HepG2 (cell line): Measurements from ENCODE around the gene PEAK1.

ENCODE experiments used
- ATF7-NPFF ChIP-seq: sonication (generic); formaldehyde crosslinking; IDR thresholded peaks from 2 replicates; pipeline ENCODE4 v1.8.1; 2023; ENCODE audit warnings: mild to moderate bottlenecking, low read depth, missing genetic modification reagents, moderate library complexity
- BATF2 ChIP-seq: sonication (generic); formaldehyde crosslinking; IDR thresholded peaks from 2 replicates; pipeline ENCODE4 v1.8.0; 2022; ENCODE audit warnings: mild to moderate bottlenecking, missing genetic modification reagents, moderate library complexity
- FLYWCH1 ChIP-seq: sonication (generic); formaldehyde crosslinking; IDR thresholded peaks from 2 replicates; pipeline ENCODE4 v1.8.1; 2023; ENCODE audit warnings: mild to moderate bottlenecking, missing genetic modification reagents
- FOXM1 ChIP-seq: sonication (generic); formaldehyde crosslinking; IDR thresholded peaks from 2 replicates; pipeline ENCODE4 v1.5.0; 2020; ENCODE audit warnings: missing genetic modification reagents
- GABPA ChIP-seq, 2 experiments: IDR thresholded peaks; 2 replicates each; pipeline ENCODE4 v1.6.1; 2011 to 2016; ENCODE audit warnings: low read depth in 2 of 2, low read length in 1 of 2, missing biosample characterization in 1 of 2, missing genetic modification characterization in 1 of 2
- KDM3A ChIP-seq: IDR thresholded peaks from 2 replicates; pipeline ENCODE4 v1.6.1; 2018; ENCODE audit warnings: low read depth, missing compliant biosample characterization
- MAX ChIP-seq: IDR thresholded peaks from 2 replicates; pipeline ENCODE4 v1.6.1; 2012; ENCODE audit warnings: inconsistent platforms
- TAF1 ChIP-seq: sonication (generic); formaldehyde crosslinking; IDR thresholded peaks from 2 replicates; pipeline ENCODE4 v1.4.0; 2020; ENCODE audit warnings: missing genetic modification reagents
- TBP ChIP-seq: sonication (generic); formaldehyde crosslinking; IDR thresholded peaks from 2 replicates; pipeline ENCODE4 v1.5.0; 2020; ENCODE audit warnings: missing genetic modification reagents
- TRIM22 ChIP-seq: fragments of 450-650 bp; IDR thresholded peaks from 2 replicates; pipeline ENCODE4 v1.6.1; 2017
- ZNF546 ChIP-seq: sonication (generic); formaldehyde crosslinking; conservative IDR thresholded peaks from 2 replicates; pipeline ENCODE4 v1.8.1; 2023; ENCODE audit warnings: mild to moderate bottlenecking, missing genetic modification reagents
- TF ChIP-seq, protein P1 (sequence below): sonication (generic); formaldehyde crosslinking; IDR thresholded peaks from 2 replicates; pipeline ENCODE4 v1.5.0; 2020; ENCODE audit warnings: mild to moderate bottlenecking, missing genetic modification reagents, moderate library complexity
- TF ChIP-seq, protein P2 (sequence below): sonication (generic); formaldehyde crosslinking; IDR thresholded peaks from 2 replicates; pipeline ENCODE4 v1.4.0; 2020; ENCODE audit warnings: missing genetic modification reagents

DNA sequence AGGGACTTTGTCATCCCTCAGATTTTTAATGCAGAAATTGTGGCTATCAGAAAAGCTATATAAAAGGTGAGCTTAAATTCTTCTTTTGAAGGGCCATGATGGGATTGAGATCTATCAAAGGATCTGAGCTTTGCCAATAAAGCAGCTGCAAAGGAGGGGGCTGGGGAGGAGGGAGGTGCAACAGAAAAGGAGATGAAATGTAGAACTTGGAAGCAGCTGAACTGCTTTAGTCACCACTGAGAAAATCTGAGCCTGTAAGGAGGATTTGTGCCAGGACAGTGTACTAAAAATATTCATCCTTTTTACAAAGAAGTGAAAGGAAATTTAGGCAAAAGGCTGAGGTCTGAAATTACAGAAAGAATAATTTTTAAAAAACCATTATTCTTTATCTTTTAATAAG is 359.4 kb downstream of the PEAK1 start:
- TF ChIP-seq KDM3A (CRISPR knock-in tag): no peak
- no peak for TF ChIP-seq BATF2 (CRISPR knock-in tag)
- no peak for TF ChIP-seq ATF7-NPFF
- TF ChIP-seq GABPA (IDR thresholded peaks at IDR 0.05; ENCODE audit: low read depth, low read length): no peak
- TF ChIP-seq GABPA (CRISPR knock-in tag; IDR thresholded peaks at IDR 0.05; ENCODE audit: low read depth): no peak
- TF ChIP-seq, protein P1, sequence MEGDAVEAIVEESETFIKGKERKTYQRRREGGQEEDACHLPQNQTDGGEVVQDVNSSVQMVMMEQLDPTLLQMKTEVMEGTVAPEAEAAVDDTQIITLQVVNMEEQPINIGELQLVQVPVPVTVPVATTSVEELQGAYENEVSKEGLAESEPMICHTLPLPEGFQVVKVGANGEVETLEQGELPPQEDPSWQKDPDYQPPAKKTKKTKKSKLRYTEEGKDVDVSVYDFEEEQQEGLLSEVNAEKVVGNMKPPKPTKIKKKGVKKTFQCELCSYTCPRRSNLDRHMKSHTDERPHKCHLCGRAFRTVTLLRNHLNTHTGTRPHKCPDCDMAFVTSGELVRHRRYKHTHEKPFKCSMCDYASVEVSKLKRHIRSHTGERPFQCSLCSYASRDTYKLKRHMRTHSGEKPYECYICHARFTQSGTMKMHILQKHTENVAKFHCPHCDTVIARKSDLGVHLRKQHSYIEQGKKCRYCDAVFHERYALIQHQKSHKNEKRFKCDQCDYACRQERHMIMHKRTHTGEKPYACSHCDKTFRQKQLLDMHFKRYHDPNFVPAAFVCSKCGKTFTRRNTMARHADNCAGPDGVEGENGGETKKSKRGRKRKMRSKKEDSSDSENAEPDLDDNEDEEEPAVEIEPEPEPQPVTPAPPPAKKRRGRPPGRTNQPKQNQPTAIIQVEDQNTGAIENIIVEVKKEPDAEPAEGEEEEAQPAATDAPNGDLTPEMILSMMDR (CRISPR knock-in tag): no peak
- no peak for TF ChIP-seq TBP
- no peak for TF ChIP-seq FLYWCH1
- no peak for TF ChIP-seq MAX
- no peak for TF ChIP-seq TRIM22
- TF ChIP-seq FOXM1: no peak
- TF ChIP-seq TAF1 (CRISPR knock-in tag): no peak
- TF ChIP-seq ZNF546 (CRISPR knock-in tag): no peak
- TF ChIP-seq, protein P2, sequence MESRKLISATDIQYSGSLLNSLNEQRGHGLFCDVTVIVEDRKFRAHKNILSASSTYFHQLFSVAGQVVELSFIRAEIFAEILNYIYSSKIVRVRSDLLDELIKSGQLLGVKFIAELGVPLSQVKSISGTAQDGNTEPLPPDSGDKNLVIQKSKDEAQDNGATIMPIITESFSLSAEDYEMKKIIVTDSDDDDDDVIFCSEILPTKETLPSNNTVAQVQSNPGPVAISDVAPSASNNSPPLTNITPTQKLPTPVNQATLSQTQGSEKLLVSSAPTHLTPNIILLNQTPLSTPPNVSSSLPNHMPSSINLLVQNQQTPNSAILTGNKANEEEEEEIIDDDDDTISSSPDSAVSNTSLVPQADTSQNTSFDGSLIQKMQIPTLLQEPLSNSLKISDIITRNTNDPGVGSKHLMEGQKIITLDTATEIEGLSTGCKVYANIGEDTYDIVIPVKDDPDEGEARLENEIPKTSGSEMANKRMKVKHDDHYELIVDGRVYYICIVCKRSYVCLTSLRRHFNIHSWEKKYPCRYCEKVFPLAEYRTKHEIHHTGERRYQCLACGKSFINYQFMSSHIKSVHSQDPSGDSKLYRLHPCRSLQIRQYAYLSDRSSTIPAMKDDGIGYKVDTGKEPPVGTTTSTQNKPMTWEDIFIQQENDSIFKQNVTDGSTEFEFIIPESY (CRISPR knock-in tag): no peak
